C4-2B (cell line): ENCODE results near the gene TOMM20.

Experiments
- H3K27ac ChIP-seq: fragments of 450-650 bp; 2 replicates; pipeline ENCODE4 v1.5.1; 2017
- ZFX ChIP-seq: fragments of 450-650 bp; IDR thresholded peaks from 2 replicates; pipeline ENCODE4 v1.6.1; 2017
- TF ChIP-seq, protein P1 (sequence below): fragments of 450-650 bp; conservative IDR thresholded peaks from 2 replicates; pipeline ENCODE4 v1.5.1; 2017; ENCODE audit warnings: mild to moderate bottlenecking

The TOMM20 gene

DNA sequence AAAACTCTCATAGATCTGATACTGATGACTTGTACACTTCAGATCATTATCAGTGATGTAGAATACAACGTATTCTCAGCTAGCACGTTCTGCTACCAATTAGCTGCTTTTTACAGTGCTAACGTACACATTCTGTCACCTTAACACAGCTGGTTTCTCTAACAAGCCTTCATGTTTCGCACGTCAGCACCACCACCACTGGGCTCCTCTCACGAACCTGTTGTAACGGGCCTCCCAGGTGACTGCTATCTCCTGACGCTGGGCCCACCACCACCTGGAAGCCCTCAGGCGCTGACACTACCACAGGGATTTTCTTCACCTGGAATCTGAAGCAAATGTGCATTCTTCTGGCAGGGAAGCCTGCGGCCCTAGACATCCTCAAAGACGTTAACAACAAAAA is 19.8 kb downstream of the TOMM20 start:
- H3K27ac ChIP-seq, result no peak overlapping the region
- no peak for TF ChIP-seq ZFX
- TF ChIP-seq, protein P1, sequence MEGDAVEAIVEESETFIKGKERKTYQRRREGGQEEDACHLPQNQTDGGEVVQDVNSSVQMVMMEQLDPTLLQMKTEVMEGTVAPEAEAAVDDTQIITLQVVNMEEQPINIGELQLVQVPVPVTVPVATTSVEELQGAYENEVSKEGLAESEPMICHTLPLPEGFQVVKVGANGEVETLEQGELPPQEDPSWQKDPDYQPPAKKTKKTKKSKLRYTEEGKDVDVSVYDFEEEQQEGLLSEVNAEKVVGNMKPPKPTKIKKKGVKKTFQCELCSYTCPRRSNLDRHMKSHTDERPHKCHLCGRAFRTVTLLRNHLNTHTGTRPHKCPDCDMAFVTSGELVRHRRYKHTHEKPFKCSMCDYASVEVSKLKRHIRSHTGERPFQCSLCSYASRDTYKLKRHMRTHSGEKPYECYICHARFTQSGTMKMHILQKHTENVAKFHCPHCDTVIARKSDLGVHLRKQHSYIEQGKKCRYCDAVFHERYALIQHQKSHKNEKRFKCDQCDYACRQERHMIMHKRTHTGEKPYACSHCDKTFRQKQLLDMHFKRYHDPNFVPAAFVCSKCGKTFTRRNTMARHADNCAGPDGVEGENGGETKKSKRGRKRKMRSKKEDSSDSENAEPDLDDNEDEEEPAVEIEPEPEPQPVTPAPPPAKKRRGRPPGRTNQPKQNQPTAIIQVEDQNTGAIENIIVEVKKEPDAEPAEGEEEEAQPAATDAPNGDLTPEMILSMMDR, result no peak

DNA sequence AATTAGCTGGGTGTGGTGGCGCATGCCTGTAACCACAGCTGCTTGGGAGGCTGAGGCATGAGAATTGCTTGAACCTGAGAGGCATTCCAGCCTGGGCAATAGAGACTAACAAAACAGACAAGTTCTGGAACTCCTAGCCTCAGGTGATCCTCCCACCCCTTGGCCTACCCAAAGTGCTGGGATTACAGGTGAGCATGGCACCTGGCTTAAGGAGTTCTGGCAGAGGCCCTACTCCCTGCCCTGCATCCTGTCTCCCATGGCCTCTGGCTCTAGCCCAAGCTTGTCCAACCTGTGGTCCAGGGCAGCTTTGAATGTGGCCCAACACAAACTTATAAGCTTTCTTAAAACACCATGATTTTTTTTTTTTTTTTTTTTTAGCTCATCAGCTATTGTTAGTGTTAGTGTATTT is 20.4 kb downstream of the TOMM20 start:
- no peak for TF ChIP-seq ZFX
- TF ChIP-seq, protein P1, result no peak
- no peak overlapping the region for H3K27ac ChIP-seq

DNA sequence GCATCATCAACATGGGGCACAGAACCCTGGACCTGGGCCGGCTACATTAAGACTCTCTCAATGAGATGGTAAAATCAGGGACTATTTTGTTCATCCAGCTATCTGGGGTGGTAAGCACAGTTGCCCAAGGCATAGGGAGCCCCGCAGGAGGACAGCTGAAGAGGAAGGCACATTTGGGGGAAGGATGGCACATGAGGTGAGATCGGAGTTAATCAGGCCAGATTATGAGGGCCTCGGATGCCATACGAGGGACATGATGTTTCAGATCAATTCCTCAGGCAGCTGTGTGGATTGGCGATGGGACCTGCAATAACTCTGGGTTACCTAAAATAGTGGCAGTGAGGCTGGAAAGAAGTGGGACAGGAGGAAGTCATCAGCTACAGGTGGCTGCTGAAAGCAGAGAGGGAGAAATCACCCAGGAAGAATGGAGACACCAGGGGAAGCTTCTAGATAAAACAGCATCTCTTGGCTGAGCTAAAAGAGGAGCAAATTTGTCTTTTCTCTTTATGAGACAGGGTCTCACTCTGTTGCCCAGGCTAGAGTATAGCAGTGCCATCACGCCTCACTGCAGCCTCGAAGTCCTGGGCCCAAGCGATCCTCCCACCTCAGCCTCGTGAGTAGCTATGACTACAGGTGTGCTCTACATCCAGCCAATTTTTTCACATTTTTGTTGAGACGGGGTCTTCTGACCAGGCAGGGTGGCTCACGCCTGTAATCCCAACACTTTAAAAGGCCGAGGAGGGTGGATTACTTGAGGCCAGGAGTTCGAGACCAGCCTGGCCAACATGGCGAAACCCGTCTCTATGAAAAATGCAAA is 21.1 kb downstream of the TOMM20 start:
- H3K27ac ChIP-seq, result no peak overlapping the region
- TF ChIP-seq, protein P1, result no peak
- TF ChIP-seq ZFX, result no peak

DNA sequence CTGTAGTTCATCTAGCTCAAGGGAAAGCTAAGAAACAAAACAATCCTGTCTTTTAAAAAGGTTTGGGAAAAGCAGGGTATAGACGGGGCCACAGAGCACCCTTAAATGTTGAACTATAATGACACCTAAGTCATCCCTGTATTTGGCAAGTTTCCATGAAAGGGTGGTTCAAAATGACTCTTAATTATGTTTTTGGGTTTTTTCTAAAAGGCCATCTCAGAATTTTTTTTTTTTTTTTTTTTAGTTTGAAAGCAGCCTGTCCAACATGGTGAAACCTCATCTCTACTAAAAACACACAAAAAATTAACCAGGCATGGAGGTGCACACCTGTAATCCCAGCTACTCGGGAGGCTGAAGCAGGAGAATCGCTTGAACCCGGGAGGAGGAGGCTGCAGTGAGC is 22.2 kb downstream of the TOMM20 start:
- H3K27ac ChIP-seq, result no peak overlapping the region
- TF ChIP-seq ZFX, result no peak
- TF ChIP-seq, protein P1, result no peak

DNA sequence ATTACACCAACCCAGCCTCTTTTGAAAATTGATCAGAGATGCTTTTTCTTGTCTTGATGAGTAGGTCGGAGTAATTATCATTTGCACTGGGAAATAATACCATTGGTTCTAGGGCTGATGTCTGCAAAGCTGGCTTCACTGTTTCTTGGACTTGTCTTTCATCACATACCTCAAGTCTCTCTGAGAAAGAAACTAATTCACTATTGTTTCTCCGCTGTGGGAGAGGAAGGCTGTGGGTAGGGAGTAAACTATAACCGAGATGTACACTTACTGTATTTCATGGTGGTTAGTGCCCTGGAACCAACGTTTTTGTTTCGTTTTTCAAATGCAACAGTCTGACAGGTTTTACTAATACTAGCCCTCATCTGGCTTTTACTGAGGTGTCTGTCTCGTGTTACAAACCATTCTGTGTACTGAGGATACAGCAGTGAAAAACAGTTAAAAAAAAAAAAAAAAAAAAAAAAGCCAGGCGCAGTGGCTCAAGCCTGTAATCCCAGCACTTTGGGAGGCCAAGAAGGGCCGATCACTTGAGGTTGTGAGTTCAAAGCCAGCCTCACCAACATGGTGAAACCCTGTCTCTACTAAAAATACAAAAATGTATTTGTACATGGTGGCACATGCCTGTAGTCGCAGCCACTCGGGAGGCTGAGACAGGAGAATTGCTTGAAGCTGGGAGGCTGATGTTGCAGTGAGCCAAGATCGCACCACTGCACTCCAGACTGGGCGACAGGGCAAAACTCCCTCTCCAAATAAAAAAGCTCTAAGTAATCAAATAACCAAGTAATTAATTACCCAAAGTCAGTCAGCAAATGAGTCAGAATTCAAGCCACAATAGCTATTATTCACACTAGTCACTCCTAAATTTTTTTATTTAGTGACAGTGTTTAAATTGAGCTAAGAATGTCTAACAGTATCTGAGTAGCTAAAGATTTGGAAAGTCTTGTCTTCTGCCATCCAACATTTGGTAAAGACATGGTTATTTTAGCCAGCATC is 23.3 kb downstream of the TOMM20 start:
- no peak overlapping the region for H3K27ac ChIP-seq

DNA sequence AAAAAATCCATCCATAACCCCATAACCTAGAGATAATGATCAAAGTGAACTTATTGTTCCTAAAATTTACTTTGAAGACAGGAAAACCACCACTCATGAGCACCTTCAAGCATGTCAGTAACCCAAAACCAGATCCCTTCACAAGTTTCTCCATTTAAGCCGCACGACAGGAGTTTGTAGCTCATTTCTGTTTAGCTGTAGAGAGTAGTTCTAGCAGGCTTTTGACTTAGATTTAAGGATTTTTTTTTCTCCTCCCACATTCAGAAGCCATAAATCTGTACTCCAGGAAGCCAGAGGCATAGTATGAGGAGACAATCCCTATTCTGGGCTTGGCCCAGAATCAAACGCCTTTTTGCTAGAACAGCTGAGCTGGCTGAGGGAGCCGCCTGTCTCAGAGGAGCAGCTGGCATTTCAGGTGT is 25.6 kb downstream of the TOMM20 start:
- no peak overlapping the region for H3K27ac ChIP-seq
- no peak for TF ChIP-seq ZFX
- TF ChIP-seq, protein P1, result no peak

More for the DNA sequence above, 23.3 kb downstream of the TOMM20 start:
- TF ChIP-seq ZFX, result no peak
- TF ChIP-seq, protein P1, result no peak

DNA sequence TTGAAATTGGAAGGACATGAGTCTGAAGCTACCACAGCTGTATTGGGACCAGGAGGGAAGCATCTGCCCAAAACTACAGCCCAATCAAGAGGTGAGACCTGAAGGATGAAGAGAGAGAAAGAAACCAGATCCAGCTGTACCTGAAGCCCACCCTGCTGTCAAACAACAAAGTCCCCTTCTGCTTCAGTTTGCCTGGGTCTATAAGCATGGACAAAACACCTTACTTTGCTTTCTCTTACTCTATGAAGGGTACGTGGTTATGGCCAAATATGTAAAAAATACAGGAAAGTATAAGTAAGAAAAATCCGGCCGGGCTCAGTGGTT is 26.4 kb downstream of the TOMM20 start:
- TF ChIP-seq ZFX, result no peak
- TF ChIP-seq, protein P1, result no peak
- H3K27ac ChIP-seq, result no peak overlapping the region
